Activated gamma-delta T cell treated with Interleukin-2 at 50 U/mL for 16 hours (primary cell): ENCODE data around the gene TUBD1.
"Not testable (repeated sequence)": the region's sequence is repeated elsewhere in the genome, so short reads cannot be mapped to it uniquely, and the experiment has no call there.

Experiments
- DNase-seq: peaks from one replicate; pipeline ENCODE4 v3.0.0-alpha.2; 2020

The TUBD1 gene, protein sequence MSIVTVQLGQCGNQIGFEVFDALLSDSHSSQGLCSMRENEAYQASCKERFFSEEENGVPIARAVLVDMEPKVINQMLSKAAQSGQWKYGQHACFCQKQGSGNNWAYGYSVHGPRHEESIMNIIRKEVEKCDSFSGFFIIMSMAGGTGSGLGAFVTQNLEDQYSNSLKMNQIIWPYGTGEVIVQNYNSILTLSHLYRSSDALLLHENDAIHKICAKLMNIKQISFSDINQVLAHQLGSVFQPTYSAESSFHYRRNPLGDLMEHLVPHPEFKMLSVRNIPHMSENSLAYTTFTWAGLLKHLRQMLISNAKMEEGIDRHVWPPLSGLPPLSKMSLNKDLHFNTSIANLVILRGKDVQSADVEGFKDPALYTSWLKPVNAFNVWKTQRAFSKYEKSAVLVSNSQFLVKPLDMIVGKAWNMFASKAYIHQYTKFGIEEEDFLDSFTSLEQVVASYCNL

DNA sequence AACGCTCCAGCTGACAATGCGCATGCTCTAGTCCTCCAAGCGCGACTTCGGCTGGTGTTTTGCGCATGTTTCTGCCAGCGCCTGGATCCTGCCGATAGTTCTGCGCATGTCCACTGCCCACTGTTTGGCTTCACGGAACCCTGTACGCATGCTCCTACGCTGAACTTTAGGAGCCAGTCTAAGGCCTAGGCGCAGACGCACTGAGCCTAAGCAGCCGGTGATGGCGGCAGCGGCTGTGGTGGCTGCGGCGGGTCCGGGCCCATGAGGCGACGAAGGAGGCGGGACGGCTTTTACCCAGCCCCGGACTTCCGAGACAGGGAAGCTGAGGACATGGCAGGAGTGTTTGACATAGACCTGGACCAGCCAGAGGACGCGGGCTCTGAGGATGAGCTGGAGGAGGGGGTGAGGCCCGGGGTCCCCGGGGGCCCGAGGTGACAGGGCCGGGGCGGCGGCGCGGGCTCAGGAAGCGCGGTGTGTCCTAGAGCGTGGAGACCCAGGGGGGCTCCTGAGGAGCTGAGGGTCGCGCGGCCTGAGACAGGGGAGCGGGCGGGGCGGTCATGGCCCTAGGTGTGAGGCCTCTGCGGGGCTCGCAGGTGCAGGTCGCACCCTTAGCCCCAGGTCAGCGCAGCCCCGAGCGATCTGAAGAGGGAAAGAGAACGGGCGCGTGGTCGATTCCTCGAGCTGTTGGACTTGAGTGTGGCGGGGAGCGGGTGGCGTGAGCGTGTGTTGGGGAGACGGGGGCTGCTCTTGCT is at the start of gene TUBD1, which contains the start of gene RPS6KB1:
TUBD1 (minus strand) TSS at position 20 of the 752 bp plus-strand sequence. CDS start 1,941 bp downstream, outside the sequence.
RPS6KB1 (plus strand) TSS at position 198 of the 752 bp plus-strand sequence; CDS start at position 262, 64 bp downstream.
- peak; percentile 96 for DNase-seq

DNA sequence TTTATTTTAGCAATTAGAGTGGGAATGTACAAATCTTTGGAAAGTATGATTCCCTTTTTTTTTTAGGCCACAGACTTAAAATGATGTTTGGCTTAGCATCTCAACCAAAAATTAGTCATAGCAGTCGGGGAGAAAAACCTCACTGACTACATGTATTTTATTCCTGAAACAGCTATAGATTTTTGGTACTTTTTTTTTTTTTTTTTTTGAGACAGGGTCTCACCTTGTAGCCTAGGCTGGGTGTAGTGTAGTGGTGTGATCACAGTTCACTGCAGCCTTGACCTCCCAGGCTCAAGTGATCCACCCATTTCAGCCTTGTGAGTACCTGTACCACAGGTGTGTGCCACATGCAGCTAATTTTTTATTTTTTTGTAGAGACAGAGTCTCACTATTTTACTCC is 48.4 kb upstream of the TUBD1 start:
- no peak for DNase-seq

DNA sequence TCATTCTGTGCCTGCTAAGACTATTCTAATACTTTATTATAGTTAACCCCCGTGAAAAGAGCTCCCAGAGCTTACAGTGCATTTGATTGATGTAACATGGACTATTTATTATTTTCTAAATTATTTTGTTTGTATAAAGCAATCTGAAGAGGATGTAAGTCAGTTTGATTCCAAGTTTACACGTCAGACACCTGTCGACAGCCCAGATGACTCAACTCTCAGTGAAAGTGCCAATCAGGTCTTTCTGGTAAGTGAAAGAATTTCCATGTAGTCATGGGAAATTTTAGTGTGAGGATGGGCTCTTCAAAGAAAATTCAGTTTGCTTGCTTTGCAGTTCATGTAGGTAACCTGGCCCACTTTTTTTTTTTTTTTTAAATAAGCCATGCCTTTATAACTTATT is 48.0 kb upstream of the TUBD1 start:
- DNase-seq = not testable (repeated sequence)

DNA sequence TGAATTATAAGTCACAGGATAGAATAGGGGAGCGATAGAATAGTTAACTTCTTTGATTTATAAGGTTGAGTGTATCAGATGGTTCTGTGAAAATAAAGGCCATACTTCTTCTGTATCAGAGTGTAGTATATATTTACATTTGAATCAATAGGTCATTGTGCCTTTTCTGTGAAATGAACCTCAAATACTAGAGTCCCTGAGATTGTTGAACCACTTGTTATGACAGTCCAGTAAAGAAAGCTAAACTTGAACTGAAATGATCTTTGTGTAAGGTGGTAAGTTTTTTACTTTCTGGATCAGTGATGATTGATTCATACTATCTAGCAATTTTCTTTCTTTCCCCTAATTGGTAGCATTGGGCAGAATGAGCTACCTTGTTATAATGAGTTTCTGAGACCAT is 40.6 kb upstream of the TUBD1 start:
- DNase-seq = not testable (repeated sequence)

DNA sequence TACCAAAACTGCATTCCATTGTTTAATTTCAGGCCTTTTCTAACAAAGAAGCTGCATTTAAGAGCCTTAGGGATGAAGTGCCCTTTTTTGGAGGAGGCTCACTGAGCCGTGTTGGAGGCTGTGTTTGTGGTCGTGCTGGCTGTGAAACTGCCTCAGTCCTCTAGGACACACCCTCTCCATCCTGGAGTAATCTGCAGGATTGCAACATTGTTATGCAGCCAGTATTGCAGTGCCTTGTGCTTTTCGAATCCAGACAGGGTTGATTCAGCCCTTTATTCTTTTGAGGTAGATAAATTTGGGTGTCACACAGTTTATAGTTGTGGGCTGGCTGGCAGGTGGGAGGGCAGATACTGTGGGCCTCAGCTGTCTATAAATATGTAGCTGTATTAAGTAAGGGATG is 38.0 kb upstream of the TUBD1 start:
- DNase-seq = not testable (repeated sequence)

DNA sequence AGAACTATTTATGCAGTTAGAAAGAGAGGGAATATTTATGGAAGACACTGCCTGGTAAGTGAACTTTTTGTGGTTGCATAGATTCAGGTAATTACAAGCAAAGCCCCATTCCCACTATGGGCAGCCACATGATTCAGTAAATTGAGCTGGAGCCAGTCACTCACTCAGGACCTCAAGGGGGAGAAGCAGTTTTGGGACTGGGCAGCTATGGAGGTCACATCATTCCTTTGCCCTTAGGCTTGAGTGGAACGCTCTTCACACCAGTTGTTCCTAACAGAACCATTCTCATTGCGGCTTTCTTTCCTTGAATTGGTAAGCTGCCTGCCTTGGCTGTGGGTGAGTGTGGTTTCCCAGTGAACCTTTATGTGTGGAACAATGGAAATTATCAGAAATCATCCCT is 37.4 kb upstream of the TUBD1 start:
- not testable (repeated sequence) for DNase-seq

DNA sequence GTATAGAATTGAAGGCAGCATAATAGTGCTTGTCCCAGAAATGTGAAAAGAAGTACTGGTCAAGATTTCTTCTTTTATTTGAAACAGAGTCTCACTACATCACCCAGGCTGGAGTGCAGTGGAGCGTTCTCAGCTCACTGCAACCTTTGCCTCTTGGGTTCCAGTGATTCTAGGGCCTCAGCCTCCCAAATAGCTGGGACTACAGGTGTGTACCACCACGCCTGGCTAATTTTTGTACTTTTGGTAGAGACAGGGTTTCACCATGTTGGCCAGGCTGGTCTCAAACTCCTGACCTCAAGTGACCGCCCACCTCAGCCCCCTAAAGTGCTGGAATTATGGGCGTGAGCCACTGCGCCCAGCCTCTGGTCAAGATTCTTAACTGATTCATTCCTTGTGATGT is 27.9 kb upstream of the TUBD1 start:
- not testable (repeated sequence) for DNase-seq

DNA sequence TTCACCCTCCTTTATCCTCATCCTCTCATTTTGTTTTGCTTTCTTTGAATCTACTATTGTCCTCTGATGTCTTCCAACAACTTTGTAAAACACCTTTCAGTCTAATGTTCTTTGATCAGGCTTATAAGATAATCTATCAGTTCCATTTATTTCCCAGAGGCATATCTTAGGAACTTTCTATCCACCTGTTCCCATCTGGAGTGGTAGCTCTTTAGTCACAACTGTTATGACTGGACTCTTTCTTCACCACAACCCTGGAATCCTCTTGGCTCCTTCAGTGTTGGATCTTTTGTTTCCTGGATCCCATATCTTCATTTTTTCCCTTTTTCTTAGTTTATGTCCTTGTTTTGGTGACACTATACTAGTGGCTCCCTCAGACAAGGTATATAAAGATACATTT is 23.7 kb upstream of the TUBD1 start:
- DNase-seq = no peak

DNA sequence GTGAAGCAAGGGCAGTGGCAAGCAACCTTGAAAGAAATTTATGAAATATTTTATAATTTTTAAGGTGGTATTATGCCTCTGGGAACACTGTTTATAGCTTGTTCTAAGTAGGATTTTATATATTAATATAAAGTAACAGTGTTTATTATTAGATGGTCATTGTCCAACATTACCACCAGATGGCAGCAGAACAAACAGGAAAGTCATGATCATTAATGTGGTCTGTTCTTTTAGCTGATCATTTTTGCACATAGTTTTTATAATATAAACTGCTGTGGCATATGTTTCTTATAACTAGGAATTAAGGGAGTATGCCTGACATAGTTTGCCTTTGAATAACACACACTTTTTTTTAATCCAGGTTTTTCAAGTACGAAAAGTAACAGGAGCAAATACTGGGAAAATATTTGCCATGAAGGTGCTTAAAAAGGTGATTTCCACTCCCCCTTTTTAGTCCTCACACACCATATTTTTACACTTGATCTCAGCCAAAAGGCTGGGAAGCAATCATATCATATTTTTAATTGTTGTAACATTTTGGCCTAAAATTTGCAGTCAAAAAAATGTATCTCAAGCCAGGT is 21.6 kb upstream of the TUBD1 start:
- DNase-seq = no peak

DNA sequence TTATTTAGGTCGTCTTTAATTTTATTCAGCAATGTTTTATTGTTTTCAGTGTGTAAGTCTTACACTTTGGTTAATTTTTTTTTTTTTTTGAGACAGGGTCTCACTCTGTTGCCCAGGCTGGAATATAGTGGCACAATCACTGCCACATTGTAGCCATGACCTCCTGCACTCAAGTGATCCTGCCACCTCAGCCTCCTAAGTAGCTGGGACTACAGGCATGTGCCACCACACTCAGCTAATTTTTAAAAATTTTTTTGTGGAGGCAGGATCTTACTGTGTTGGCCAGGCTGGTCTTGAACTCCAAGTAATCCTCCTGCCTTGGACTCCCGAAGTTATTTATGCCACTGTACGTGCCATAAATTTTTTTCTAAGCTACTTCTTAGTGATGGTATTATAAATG is 14.7 kb upstream of the TUBD1 start:
- no peak for DNase-seq

DNA sequence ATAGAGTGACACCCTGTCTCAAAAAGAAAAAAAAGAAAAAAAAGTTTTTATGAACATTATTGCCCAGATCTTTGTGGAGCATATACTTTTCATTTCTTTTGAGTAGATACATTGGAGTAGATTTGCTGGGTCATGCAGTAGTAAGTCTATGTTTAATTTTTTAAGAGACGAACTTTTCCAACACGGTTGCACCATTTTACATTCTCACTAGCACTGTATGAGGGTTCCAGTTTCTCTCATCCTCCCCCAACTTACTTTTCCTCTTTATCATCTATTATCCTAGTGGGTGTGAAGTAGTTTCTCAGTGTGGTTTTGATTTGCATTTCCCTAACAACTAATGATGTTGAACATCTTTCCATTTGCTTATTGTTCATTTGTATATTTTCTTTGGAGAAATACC is 10.7 kb upstream of the TUBD1 start:
- no peak for DNase-seq

DNA sequence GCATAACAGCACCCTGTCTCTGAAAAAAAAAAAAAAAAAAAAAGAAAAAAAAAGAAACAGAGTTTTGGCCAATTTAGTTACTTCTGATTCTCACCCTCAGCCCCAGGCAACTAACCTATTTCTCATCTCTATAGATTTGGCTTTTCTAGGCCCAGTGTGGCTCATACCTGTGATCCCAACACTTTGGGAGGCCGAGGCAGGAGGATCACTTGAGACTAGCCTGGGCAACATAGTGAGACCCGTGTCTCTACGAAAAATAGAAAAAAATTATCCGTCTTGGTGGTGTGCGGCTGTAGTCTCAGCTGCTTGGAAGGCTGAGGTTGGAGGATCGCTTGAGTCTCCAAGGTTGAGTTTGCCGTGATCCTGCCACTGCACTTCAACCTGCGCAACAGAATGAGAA is 8.9 kb upstream of the TUBD1 start:
- no peak for DNase-seq

DNA sequence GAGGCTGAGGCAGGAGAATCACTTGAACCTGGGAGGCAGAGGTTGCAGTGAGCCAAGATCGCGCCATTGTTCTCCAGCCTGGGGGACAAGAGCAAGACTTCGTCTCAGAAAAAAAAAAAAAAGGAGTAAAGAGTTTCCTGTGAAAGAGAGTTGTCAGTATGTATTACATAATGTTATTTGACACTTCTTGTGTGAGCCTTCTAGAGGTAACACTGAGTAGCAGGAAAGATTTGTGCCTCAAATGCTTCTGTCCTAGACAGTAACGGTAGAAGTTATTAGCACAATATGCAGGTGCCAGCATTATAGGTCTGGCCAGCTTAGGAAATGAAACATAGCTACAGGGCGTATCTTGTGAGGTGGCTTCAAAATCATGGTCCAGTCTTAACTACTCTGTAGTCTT is 6.4 kb upstream of the TUBD1 start:
- DNase-seq = no peak

DNA sequence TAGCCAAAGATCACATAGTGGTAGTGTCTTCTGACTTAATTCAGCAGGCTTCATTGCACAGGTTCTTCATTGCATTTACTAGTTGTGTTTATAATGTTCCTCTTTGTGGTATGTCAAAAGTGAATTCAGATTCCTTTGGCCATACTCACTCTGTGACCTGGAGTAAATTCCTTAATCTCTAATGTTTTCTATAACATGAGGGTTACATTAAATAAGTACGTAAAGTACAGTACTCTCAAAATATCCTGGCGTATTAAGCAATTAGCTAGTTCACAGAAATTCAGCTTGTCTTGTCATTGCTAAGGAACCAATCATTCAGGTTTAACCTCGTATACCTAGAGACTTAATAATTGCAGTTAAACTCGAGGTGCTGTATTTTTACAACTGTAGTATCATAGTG is 4.3 kb upstream of the TUBD1 start:
- no peak for DNase-seq

DNA sequence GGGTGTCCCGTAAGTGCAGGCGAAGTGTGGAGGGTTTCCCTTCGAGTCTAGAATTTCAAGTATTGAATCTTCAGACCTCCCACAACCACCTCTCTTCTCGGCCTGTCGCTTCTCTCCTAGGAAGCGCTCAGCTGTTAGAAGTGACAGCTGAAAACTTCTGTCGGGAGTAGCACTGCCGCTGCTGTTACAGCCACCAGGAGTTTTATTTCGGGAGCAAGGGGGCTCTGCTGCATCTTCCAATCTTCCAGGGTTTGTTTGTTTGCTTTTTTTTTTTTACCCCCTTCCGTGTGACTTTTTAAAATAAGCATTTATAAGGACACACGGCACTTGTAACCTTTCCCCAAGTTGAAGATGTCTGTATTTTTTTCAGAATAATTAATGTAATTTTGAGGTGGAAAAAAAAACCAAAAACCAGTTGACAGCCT is 945 bp upstream of the TUBD1 start:
- DNase-seq = no peak

DNA sequence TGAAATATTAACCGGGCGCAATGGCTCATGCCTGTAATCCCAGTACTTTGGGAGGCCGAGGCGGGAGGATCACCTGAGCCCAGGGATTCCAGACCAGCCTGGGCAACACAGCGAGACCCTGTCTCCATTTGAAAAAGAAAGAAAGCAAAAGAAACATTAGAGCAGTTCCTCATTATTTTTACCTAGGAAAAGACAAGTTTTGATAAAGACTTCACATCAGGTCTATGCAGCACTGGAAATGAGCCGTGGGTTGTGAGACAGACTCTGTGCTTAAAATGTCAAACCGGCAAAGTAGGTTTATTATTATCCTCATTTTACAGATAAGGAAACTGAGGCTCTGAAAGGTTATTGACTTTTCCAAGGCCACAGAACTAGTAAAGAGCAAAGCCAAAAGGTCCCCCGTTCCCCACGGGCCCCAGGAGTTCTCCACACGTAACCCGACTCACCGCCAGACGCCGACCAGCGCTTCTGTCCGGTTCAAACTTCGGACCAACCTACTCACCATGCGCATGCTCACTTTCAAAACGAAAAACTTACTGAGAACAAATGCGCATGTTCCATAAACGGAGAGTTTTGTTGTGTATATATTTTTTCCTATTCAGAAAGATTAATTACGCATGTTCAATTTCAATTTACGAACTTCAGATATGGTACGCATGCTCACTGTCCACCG is 356 bp downstream of the TUBD1 start:
- DNase-seq = no peak

DNA sequence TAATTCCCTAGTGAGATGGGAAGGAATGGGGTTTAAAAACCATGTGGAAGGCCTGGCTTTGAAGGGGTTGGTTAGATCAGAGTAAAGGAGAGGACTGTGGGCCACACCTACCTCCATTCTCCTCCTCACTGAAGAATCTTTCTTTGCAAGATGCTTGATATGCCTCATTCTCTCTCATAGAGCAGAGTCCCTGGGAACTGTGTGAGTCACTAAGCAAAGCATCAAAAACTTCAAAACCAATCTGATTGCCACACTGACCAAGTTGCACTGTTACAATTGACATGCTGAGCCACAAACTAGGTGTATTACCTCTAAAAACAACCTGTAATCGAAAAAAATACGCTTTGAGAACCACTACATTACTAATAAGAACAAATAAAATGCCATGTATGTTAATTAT is 2.0 kb downstream of the TUBD1 start:
- no peak for DNase-seq

DNA sequence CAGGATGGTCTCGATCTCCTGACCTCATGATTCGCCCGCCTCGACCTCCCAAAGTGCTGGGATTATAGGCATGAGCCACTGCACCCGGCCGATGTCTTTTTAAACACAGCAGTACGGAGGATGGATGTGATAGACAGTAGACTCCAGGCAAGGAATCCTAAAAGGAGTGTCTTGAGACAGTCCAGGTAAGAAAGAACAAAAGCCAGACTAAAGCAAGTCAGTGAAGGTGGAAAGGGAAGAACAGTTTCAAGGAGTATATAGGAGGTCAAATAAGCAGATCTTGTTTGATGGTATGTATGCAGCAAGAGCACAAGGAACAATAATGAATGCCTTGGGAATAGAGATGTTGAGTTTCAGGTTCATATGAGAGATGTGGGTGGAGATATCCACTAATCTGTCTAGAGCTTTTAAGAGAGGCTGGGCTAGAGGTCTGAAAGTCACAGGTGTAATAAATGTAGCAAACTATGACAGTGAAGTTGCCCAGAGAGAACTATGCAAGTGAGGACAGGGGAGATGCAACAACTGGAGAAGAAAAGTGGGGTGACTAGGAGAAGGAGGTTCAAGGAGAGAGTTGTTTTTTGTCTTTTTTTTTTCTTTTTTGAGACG is 4.5 kb downstream of the TUBD1 start:
- no peak for DNase-seq

DNA sequence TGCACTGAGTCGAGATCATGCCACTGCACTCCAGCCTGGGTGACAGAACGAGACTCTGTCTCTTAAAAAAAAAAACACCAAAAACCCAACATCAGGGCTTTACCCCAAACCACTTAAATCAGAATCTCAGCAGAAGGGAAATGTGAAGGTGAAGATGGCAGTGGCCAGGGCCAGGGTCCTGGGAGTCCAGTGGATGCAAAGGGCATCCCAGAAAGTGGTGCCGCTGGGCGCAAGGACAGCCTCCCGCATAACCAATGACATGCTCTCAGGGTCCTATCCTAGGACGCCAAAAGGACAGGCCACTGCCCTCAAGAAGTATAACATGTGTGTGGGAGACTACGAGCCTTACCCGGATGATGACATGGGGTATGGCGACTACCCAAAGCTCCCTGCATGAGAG is 7.9 kb downstream of the TUBD1 start:
- no peak for DNase-seq

DNA sequence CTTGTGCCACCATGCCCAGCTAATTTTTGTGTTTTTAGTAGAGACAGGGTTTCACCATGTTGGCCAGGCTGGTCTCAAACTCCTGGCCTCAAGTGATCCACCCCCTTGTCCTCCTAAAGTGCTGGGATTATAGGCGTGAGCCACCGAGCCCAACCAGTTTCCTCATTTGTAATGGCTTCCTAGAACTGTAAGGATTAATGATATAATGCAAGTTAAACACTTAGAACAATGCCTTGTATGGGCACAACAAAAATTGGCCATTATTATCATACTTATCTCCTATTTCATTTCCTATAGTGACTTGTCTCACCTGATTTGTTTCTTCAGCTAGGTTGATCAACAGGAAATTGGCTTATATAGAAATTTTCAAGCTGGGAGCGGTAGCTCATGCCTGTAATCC is 14.1 kb downstream of the TUBD1 start:
- no peak for DNase-seq

DNA sequence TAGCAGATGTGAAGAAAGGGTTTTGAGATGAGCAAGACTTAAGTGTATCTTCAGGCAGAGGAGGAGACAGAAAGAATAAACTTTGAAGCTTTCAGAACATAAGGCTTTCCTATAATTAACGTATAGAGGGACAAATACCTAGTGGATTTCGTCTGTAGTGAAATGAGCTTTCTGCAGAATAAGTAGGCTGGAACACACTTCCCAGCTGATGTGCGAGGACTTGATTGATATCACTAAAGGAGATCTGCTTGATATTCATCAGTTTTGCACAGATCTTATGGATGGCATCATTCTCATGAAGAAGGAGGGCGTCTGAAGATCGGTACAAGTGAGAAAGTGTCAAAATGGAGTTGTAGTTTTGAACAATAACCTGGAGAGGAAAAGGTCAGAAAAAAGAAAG is 14.8 kb downstream of the TUBD1 start:
- DNase-seq = no peak

DNA sequence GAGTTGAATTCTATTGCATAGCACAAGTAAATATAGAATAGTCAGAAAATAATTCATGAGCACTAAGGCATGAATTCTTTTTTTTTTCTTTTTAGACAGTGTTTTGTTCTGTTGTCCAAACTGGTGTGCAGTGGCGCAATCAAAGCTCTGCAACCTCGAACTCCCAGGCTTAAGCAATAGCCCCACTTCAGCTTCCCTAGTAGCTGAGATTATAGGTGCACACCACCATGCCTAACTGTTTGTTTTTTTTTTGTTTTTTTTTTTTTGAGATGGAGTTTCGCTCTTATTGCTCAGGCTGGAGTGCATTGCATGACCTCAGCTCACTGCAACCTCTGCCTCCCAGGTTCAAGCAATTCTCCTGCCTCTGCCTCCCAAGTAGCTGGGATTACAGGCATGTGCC is 16.6 kb downstream of the TUBD1 start:
- DNase-seq = no peak

DNA sequence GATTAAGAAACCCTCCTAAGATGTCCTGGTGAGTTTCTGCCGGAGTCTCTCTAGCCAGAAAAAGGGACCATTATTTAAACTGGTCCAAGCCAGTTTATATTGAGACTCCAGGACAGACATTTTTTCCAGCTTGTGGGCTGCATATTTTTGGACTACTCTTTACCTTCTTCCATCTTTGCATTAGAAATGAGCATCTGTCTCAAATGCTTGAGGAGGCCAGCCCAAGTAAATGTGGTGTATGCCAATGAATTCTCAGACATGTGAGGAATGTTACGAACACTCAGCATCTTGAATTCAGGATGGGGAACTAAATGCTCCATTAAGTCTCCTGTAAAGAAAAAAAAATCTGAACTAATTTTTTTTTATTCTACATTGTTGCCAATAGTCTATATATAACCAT is 18.4 kb downstream of the TUBD1 start:
- DNase-seq = no peak
